ENCODE results near the gene RTP1. TPM values are rescaled to one million over a fixed set of nuclear protein-coding genes. Genes with fewer than 3 reads are reported as not detected.

The RTP1 gene
- total and polyA plus RNA-seq, 9 of the 15 experiments (the other 6 are each of a cell fraction or from before 2014, with no cell fraction given): not detected

DNA sequence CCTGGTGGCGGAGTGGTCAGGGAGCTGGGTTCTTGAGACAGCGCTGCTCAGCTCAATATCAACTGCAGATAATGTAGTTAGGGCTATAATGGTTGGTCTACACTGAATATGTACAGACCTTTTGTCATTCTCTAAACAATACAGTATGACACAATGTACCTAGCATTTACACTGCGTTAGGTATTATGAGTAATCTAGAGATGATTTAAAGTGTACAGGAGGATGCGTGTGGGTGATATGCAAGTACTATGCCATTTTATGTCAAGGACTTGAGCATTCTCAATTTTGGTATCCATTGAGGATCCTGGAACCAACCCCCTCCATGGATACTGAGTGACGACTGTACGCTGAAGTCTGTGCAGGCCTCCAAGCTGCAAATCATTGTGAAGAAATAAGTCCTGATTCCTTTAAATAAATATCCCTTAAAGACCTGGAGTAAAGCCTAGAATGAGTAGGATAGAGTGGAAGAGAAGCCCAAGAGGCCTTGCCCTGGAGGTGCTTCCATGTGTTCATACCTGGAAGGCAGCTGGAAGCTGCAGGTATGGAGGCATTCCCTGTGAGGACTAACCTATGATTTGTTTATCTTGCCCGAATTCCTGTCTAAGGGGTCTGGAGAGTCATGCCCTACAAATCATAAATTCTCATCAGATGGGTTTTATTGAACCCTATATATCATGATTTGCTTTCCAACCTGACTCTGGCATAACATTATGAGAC lies 15.7 kb upstream of the RTP1 start:
- ChIA-PET POLR2A (interaction anchor here (0.6 kb wide), 2 partner anchors 97 to 277 kb away, joined by 3 read pairs; no protein-coding TSS in a partner anchor), CTCF (ENCODE audit: low intra/inter-chr PET ratio) (no interaction called here)
- Histone ChIP-seq H4K20me1 (replicated peaks; ENCODE audit: control insufficient read depth, insufficient read depth, low read length) (no peaks in the 10 kb centered on the region), H3K4me2 (ENCODE audit: insufficient read depth, low read length) (no peak overlapping the region), H2AFZ (ENCODE audit: low read depth, low read length) (no peak overlapping the region), H3K36me3 (ENCODE audit: control insufficient read depth, insufficient read depth, low read length) (no peaks in the 10 kb centered on the region), H3K9me3 (replicated peaks; ENCODE audit: control insufficient read depth, insufficient read depth, low read depth, low read length) (no peaks in the 10 kb centered on the region), H3K27ac (ENCODE audit: extremely low read depth, low read depth, low read length) (no peak overlapping the region), H3K9me1 (ENCODE audit: control insufficient read depth, insufficient read depth, low read length) (no peaks in the 10 kb centered on the region), H3K4me3 (no peak overlapping the region), H3K27me3 (ENCODE audit: control insufficient read depth in 2 of 2, insufficient read depth in 2 of 2, low read length in 2 of 2) (peaks cover 10 to 15% of the 10 kb centered on the region in 2 experiments; a peak in 3 of 5 replicates), H3K9ac (ENCODE audit: insufficient read depth in 1 of 2, low read depth in 2 of 2, low read length in 2 of 2) (no peak overlapping the region), H3K4me1 (replicated peaks in 1 of 2; ENCODE audit: control insufficient read depth in 2 of 2, insufficient read depth in 2 of 2, low read length in 2 of 2) (peaks cover 0 to 7% of the 10 kb centered on the region in 2 experiments; a peak in 2 of 5 replicates), H3K79me2 (ENCODE audit: control insufficient read depth, insufficient read depth, low read length) (no peaks in the 10 kb centered on the region)
- intact Hi-C loops (cut with micrococcal nuclease) (no loop called here), in situ Hi-C loops (cut with MboI) (no loop called here)
- DNase-seq (ENCODE audit: extremely low read depth in 1 of 4, low spot score in 3 of 4) (no peak), ATAC-seq (no peak), FAIRE-seq (no peak)
- no TSS peak for BruUV-seq (replicated peaks)
- WGBS (ENCODE audit: insufficient coverage, low coverage, missing lambda C conversion rate): 12% methylated on average over 7 of the region's 7 CpGs
- no peak for TF ChIP-seq ZNF436 (CRISPR knock-in tag; IDR thresholded peaks at IDR 0.05)
- TF ChIP-seq MYC (IDR thresholded peaks at IDR 0.05; ENCODE audit: low read depth, low read length): no peak
- no peak for TF ChIP-seq MYC (CRISPR knock-in tag; IDR thresholded peaks at IDR 0.05; ENCODE audit: borderline replicate concordance, low read depth)
- TF ChIP-seq HNRNPUL1 (IDR thresholded peaks at IDR 0.05; ENCODE audit: low read length): no peak
- TF ChIP-seq, protein P1, sequence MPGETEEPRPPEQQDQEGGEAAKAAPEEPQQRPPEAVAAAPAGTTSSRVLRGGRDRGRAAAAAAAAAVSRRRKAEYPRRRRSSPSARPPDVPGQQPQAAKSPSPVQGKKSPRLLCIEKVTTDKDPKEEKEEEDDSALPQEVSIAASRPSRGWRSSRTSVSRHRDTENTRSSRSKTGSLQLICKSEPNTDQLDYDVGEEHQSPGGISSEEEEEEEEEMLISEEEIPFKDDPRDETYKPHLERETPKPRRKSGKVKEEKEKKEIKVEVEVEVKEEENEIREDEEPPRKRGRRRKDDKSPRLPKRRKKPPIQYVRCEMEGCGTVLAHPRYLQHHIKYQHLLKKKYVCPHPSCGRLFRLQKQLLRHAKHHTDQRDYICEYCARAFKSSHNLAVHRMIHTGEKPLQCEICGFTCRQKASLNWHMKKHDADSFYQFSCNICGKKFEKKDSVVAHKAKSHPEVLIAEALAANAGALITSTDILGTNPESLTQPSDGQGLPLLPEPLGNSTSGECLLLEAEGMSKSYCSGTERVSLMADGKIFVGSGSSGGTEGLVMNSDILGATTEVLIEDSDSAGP (CRISPR knock-in tag; IDR thresholded peaks at IDR 0.05): no peak
- TF ChIP-seq ILF3 (IDR thresholded peaks at IDR 0.05; ENCODE audit: borderline replicate concordance): no peak
- TF ChIP-seq ZNF79 (CRISPR knock-in tag; IDR thresholded peaks at IDR 0.05; ENCODE audit: low read depth): no peak
- TF ChIP-seq, protein P2, sequence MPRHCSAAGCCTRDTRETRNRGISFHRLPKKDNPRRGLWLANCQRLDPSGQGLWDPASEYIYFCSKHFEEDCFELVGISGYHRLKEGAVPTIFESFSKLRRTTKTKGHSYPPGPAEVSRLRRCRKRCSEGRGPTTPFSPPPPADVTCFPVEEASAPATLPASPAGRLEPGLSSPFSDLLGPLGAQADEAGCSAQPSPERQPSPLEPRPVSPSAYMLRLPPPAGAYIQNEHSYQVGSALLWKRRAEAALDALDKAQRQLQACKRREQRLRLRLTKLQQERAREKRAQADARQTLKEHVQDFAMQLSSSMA (CRISPR knock-in tag; IDR thresholded peaks at IDR 0.05): no peak
- TF ChIP-seq, protein P3, sequence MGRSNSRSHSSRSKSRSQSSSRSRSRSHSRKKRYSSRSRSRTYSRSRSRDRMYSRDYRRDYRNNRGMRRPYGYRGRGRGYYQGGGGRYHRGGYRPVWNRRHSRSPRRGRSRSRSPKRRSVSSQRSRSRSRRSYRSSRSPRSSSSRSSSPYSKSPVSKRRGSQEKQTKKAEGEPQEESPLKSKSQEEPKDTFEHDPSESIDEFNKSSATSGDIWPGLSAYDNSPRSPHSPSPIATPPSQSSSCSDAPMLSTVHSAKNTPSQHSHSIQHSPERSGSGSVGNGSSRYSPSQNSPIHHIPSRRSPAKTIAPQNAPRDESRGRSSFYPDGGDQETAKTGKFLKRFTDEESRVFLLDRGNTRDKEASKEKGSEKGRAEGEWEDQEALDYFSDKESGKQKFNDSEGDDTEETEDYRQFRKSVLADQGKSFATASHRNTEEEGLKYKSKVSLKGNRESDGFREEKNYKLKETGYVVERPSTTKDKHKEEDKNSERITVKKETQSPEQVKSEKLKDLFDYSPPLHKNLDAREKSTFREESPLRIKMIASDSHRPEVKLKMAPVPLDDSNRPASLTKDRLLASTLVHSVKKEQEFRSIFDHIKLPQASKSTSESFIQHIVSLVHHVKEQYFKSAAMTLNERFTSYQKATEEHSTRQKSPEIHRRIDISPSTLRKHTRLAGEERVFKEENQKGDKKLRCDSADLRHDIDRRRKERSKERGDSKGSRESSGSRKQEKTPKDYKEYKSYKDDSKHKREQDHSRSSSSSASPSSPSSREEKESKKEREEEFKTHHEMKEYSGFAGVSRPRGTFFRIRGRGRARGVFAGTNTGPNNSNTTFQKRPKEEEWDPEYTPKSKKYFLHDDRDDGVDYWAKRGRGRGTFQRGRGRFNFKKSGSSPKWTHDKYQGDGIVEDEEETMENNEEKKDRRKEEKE (IDR thresholded peaks at IDR 0.05; ENCODE audit: borderline replicate concordance in 1 of 2, control insufficient read depth in 1 of 2, low read depth in 2 of 2, low read length in 1 of 2): no peak
- TF ChIP-seq ZFP30 (CRISPR knock-in tag; IDR thresholded peaks at IDR 0.05; ENCODE audit: borderline replicate concordance): no peak
- no peak for TF ChIP-seq EZH2 (IDR thresholded peaks at IDR 0.05; ENCODE audit: borderline replicate concordance, low read depth, low read length)
- TF ChIP-seq, protein P4, sequence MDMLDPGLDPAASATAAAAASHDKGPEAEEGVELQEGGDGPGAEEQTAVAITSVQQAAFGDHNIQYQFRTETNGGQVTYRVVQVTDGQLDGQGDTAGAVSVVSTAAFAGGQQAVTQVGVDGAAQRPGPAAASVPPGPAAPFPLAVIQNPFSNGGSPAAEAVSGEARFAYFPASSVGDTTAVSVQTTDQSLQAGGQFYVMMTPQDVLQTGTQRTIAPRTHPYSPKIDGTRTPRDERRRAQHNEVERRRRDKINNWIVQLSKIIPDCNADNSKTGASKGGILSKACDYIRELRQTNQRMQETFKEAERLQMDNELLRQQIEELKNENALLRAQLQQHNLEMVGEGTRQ (CRISPR knock-in tag; IDR thresholded peaks at IDR 0.05): no peak
- no peak for TF ChIP-seq MYBL2 (IDR thresholded peaks at IDR 0.05; ENCODE audit: low read depth)
- no peak for TF ChIP-seq MYBL2 (CRISPR knock-in tag; IDR thresholded peaks at IDR 0.05; ENCODE audit: borderline replicate concordance)
- no peak for TF ChIP-seq SRSF3 (IDR thresholded peaks at IDR 0.05; ENCODE audit: insufficient read depth, low read length)
- TF ChIP-seq ZNF695 (CRISPR knock-in tag; IDR thresholded peaks at IDR 0.05): no peak
